ENCODE results near the gene FRMPD1.

Gene FRMPD1

DNA sequence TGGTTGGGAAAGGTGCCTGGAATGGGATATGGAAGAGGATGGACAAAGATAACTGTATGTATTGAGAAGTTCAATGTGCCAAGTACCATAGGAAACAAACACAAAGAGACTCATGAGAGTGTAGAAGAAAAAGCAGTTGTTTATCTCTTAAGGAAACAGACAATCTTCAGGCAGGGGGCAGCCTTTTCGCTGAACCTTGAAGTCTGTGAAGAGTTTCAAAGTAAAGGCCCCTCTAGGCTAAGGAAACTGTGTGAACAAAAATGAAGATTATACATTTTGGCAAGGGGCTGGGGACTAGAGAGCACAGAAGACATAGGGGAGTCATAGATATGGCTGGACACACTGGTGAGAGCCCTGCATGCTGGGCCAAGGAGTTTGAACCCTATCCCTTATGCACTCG lies 27.5 kb upstream of the FRMPD1 start (continued):
- no peak for TF ChIP-seq TSHZ2 (CRISPR knock-in tag; IDR thresholded peaks at IDR 0.05)
- no peak for TF ChIP-seq SNAI2 (CRISPR knock-in tag; IDR thresholded peaks at IDR 0.05)
- TF ChIP-seq, protein P1, sequence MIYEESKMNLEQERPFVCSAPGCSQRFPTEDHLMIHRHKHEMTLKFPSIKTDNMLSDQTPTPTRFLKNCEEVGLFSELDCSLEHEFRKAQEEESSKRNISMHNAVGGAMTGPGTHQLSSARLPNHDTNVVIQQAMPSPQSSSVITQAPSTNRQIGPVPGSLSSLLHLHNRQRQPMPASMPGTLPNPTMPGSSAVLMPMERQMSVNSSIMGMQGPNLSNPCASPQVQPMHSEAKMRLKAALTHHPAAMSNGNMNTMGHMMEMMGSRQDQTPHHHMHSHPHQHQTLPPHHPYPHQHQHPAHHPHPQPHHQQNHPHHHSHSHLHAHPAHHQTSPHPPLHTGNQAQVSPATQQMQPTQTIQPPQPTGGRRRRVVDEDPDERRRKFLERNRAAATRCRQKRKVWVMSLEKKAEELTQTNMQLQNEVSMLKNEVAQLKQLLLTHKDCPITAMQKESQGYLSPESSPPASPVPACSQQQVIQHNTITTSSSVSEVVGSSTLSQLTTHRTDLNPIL (CRISPR knock-in tag; IDR thresholded peaks at IDR 0.05; ENCODE audit: low read depth) = no peak
- TF ChIP-seq ARNTL (CRISPR knock-in tag; IDR thresholded peaks at IDR 0.05; ENCODE audit: borderline replicate concordance, low read depth) = no peak
- no peak for TF ChIP-seq CSRNP3 (CRISPR knock-in tag; IDR thresholded peaks at IDR 0.05)
- no peak for TF ChIP-seq RARB (CRISPR knock-in tag; IDR thresholded peaks at IDR 0.05)
- no peak for TF ChIP-seq OSR1 (CRISPR knock-in tag; IDR thresholded peaks at IDR 0.05)
- no peak for TF ChIP-seq ZNF565 (CRISPR knock-in tag; conservative IDR thresholded peaks at IDR 0.05; ENCODE audit: low read depth)
- TF ChIP-seq ZFP3 (CRISPR knock-in tag; IDR thresholded peaks at IDR 0.05) = no peak
- TF ChIP-seq ISL1 (CRISPR knock-in tag; IDR thresholded peaks at IDR 0.05) = no peak
- no peak for TF ChIP-seq ZC3H10 (CRISPR knock-in tag; IDR thresholded peaks at IDR 0.05)

DNA sequence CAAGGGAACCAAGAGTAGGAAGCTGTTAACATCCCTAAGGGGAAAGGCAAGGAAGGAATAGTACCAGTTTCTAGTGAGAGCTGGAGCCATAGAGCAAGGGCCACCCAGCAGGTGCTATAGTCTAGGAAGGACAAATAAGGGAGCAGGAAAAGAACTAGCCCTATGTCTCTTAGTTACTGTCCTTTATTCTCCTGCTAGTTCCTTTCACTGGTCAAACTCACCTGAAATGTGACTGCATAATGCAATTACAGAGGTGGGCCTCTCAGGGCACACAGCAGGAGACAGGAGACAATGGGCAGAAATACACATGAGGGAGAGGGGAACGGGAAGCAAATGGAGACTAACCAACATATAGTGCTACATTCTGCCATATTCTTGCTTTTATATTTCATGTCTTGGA lies 26.7 kb upstream of the FRMPD1 start:
- no peak for TF ChIP-seq BACH2 (CRISPR knock-in tag; IDR thresholded peaks at IDR 0.05; ENCODE audit: borderline replicate concordance)
- no peak for TF ChIP-seq ZNF565 (CRISPR knock-in tag; conservative IDR thresholded peaks at IDR 0.05; ENCODE audit: low read depth)
- no peak for TF ChIP-seq ZNF8 (CRISPR knock-in tag; IDR thresholded peaks at IDR 0.05)
- no peak for TF ChIP-seq TOX (CRISPR knock-in tag; IDR thresholded peaks at IDR 0.05; ENCODE audit: borderline replicate concordance)
- TF ChIP-seq ARNTL (CRISPR knock-in tag; IDR thresholded peaks at IDR 0.05; ENCODE audit: borderline replicate concordance, low read depth) = no peak
- no peak for TF ChIP-seq SNAI2 (CRISPR knock-in tag; IDR thresholded peaks at IDR 0.05)
- TF ChIP-seq ESRRG (CRISPR knock-in tag; IDR thresholded peaks at IDR 0.05) = no peak
- no peak for TF ChIP-seq ZFP30 (CRISPR knock-in tag; IDR thresholded peaks at IDR 0.05)
- TF ChIP-seq OSR1 (CRISPR knock-in tag; IDR thresholded peaks at IDR 0.05) = no peak
- ATAC-seq = no peak

DNA sequence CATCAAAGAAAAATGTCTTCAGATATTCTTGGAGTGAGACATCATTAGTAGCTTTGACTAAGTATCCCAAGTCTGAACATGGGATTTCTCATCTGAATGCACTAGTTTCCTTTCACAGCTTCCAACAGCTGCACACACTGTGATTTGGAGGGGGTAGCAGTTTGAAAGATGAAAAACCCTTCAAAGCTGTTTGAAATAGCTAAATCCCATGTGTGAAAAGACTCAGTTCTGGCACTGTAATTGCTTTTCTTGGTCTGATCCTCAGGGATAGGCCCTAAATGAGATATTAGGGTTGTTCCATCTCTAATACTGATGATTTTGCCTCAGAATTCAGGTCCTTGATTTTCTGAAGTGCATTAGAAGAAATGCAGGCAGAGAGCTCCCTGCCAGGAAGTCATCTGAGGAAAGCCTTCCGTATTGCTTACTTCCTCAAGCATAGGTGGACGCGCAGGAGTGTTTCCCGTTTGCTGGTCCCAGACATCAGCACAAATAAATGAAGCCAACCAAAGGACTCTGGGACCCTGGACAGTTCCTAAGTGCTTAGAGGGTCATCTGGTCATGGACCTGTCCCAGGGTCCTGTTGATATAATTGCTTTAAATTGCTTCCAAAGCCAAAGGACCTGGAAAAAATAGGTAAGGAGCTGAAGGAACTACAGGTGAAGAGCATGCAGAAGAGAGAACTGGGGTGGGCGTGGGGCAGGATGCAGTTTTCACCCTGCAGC lies 25.6 kb upstream of the FRMPD1 start:
- no peak for ATAC-seq

DNA sequence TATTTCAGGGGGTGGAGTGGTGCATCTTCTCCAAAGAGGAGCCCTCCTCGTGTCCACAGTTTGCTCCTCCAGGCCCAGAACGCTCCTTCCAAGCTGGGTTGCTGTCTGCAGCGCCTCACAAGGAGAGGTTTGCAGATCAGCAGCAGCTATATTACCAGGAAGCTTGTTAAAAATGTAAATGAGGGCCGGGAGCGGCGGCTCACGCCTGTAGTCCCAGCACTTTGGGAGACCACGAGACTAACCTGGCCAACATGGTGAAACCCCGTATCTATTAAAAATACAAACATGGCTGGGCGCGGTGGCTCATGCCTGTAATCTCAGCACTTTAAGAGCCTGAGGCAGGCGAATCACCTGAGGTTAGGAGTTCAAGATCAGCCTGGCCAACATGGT lies 25.0 kb upstream of the FRMPD1 start:
- no peak for ATAC-seq
- TF ChIP-seq ESRRG (CRISPR knock-in tag; IDR thresholded peaks at IDR 0.05) = no peak
- TF ChIP-seq ISL1 (CRISPR knock-in tag; IDR thresholded peaks at IDR 0.05) = no peak
- TF ChIP-seq CSDC2 (CRISPR knock-in tag; IDR thresholded peaks at IDR 0.05) = no peak
- TF ChIP-seq ARNTL (CRISPR knock-in tag; IDR thresholded peaks at IDR 0.05; ENCODE audit: borderline replicate concordance, low read depth) = no peak
- TF ChIP-seq BACH2 (CRISPR knock-in tag; IDR thresholded peaks at IDR 0.05; ENCODE audit: borderline replicate concordance) = no peak
- TF ChIP-seq ZNF70 (CRISPR knock-in tag; IDR thresholded peaks at IDR 0.05) = no peak
- no peak for TF ChIP-seq SNAI2 (CRISPR knock-in tag; IDR thresholded peaks at IDR 0.05)
- no peak for TF ChIP-seq ZNF565 (CRISPR knock-in tag; conservative IDR thresholded peaks at IDR 0.05; ENCODE audit: low read depth)
- TF ChIP-seq PPARA (CRISPR knock-in tag; IDR thresholded peaks at IDR 0.05; ENCODE audit: borderline replicate concordance) = no peak
- no peak for TF ChIP-seq TSHZ2 (CRISPR knock-in tag; IDR thresholded peaks at IDR 0.05)

More for the DNA sequence above, 25.6 kb upstream of the FRMPD1 start:
- TF ChIP-seq CSDC2 (CRISPR knock-in tag; IDR thresholded peaks at IDR 0.05) (no peak), TCF4 (CRISPR knock-in tag; IDR thresholded peaks at IDR 0.05; ENCODE audit: borderline replicate concordance) (no peak), ZNF565 (CRISPR knock-in tag; conservative IDR thresholded peaks at IDR 0.05; ENCODE audit: low read depth) (no peak), PPARA (CRISPR knock-in tag; IDR thresholded peaks at IDR 0.05; ENCODE audit: borderline replicate concordance) (no peak), ARNTL (CRISPR knock-in tag; IDR thresholded peaks at IDR 0.05; ENCODE audit: borderline replicate concordance, low read depth) (no peak)

Data from SK-N-SH treated with all-trans-retinoic acid at 6 μM for 48 hours (cell line).